DLD1 (cell line): Measurements from ENCODE around the gene RTN4R.

ENCODE experiments used
- in situ Hi-C: cut with HindIII; loops from 2 replicates; pipeline ENCODE4 v1.10.0; 2017; ENCODE audit warnings: low sequenced_read_pairs

The RTN4R gene

GRCh38 chr22:20243537-20244249 lies 24.4 kb downstream of the RTN4R start:
- in situ Hi-C loops, result no loop called here

- in situ Hi-C loops, result no loop called here
Observed at GRCh38 chr22:20243176-20243536, 25.0 kb downstream of the RTN4R start.

- in situ Hi-C loops, result no loop called here
Observed at GRCh38 chr22:20242393-20243175, 25.5 kb downstream of the RTN4R start.

GRCh38 chr22:20241579-20242392 lies 26.3 kb downstream of the RTN4R start:
- in situ Hi-C loops, result no loop called here

- in situ Hi-C loops, result no loop called here
Observed at GRCh38 chr22:20240900-20241299, 27.2 kb downstream of the RTN4R start.

GRCh38 chr22:20240447-20240764 lies 27.7 kb downstream of the RTN4R start:
- in situ Hi-C loops, result no loop called here

GRCh38 chr22:20239676-20240446 lies 28.3 kb downstream of the RTN4R start:
- in situ Hi-C loops, result no loop called here

- in situ Hi-C loops, result no loop called here
Observed at GRCh38 chr22:20238901-20239675, 29.0 kb downstream of the RTN4R start.

- in situ Hi-C loops, result no loop called here
Observed at GRCh38 chr22:20238536-20238900, 29.6 kb downstream of the RTN4R start.

- in situ Hi-C loops, result no loop called here
Observed at GRCh38 chr22:20237480-20238440, 30.4 kb downstream of the RTN4R start.

- in situ Hi-C loops, result no loop called here
Observed at GRCh38 chr22:20236052-20236717, 31.9 kb downstream of the RTN4R start.

GRCh38 chr22:20235389-20235991 lies 32.6 kb downstream of the RTN4R start:
- in situ Hi-C loops, result no loop called here

- in situ Hi-C loops, result no loop called here
Observed at GRCh38 chr22:20234760-20235388, 33.2 kb downstream of the RTN4R start.

GRCh38 chr22:20234314-20234682 lies 33.8 kb downstream of the RTN4R start:
- in situ Hi-C loops, result no loop called here

- in situ Hi-C loops, result no loop called here
Observed at GRCh38 chr22:20233351-20234313, 34.5 kb downstream of the RTN4R start.

GRCh38 chr22:20232781-20233180 lies 35.3 kb downstream of the RTN4R start:
- in situ Hi-C loops, result no loop called here

GRCh38 chr22:20232237-20232598 lies 35.9 kb downstream of the RTN4R start:
- in situ Hi-C loops, result no loop called here
